ENCODE data around the gene KDM1B.

Gene KDM1B, protein sequence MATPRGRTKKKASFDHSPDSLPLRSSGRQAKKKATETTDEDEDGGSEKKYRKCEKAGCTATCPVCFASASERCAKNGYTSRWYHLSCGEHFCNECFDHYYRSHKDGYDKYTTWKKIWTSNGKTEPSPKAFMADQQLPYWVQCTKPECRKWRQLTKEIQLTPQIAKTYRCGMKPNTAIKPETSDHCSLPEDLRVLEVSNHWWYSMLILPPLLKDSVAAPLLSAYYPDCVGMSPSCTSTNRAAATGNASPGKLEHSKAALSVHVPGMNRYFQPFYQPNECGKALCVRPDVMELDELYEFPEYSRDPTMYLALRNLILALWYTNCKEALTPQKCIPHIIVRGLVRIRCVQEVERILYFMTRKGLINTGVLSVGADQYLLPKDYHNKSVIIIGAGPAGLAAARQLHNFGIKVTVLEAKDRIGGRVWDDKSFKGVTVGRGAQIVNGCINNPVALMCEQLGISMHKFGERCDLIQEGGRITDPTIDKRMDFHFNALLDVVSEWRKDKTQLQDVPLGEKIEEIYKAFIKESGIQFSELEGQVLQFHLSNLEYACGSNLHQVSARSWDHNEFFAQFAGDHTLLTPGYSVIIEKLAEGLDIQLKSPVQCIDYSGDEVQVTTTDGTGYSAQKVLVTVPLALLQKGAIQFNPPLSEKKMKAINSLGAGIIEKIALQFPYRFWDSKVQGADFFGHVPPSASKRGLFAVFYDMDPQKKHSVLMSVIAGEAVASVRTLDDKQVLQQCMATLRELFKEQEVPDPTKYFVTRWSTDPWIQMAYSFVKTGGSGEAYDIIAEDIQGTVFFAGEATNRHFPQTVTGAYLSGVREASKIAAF

GRCh38 chr6:18155150-18155863 lies at the start of gene KDM1B:
Gene KDM1B, plus strand, starts transcription at chr6:18155422. Its CDS starts 4,474 bp downstream, at chr6:18159896.
- DNase-seq: peak; percentile 98

DNA sequence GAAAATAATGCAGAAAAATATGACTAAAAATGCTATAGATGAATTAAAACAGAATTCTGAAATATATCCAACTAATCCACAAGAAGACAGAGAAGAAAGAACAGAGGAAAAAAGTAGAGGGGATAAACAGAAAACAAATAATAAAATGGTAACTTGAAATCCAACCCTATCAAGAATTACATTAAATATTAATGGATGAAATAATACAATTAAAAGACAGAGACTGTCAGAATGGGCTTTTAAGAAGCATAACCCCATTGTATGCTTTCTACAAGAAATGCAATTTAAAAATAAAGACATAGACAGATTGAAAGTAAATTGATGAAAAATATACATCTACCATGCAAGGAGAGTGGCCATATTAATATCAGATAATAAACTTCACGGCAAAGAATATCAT lies 48.2 kb upstream of the KDM1B start:
- DNase-seq: no peak

DNA sequence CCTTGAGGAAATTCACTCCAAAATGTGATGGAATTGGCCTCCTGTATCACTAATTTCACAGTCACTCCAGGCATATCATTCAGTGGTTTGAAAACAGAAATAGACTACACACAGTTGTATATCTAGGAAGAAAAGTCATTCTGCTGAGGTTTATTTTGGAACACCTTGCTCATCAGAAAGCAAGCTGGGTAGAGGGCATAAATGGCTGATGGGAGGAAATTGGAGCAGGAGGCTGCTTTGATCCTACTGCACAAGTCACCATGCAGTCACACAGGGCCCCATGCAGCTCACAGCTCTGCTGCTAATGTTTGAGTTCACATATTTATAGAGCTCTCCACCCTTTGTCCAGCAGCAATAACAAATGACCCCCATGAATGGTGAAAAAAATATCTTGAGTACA lies 45.1 kb upstream of the KDM1B start:
- DNase-seq: no peak

DNA sequence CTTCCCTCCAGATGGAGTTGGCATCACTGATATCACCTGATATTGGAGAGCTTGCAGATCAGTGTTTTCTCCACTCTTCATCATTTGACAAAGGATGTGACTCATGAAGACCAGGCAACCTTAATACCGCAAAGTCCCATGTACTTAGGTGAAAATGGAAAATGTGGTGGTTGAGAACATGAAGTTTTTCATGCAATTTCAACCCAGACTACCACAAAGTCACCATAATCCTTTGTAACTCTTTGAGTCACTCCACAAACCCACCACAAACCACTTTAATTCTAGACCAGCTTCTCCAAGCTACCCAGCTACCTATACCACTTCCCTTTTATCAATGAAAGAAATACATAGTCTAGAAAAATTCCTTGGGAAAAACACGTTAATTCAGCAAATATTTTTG lies 39.9 kb upstream of the KDM1B start:
- DNase-seq: no peak

- DNase-seq: no peak
Measured at GRCh38 chr6:18117136-18117535, 38.1 kb upstream of the KDM1B start.

DNA sequence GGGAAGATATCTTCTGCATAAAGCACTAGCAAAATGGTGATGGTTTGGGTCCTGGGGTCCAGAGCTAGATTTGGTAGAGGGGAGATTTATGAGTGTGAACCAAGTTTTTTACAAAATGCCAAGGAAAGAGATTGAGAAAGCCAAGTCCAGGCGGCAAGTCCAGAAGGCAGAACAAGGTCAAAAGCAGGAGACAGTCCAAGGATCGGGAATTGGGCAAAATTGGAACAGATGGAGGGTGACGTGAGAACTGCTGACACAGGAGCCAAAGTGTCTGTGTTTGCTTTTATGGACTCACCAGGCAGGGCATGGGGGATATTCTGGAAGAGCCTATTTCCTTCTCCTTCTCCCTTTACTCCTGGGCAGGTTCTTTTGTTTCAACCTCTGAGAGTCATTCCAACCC lies 36.9 kb upstream of the KDM1B start:
- DNase-seq: no peak

DNA sequence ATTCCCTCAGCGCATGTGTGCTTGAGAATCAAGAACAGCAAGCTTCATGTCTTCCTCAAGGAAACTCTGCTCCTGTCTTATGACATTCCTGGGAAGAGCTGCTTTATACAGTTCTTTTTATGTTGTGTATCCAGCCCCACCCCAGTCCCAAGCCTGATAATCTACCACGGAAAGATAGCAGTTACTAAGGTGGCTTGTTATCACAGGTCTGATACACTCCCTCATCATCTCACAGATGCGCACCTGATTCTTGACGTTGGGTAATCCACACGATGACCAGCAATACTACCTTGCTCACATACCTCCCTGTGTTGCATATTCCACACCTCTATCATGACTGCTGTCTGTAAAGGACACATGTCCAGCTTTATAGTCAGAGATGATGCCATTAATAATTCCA lies 36.0 kb upstream of the KDM1B start:
- DNase-seq: no peak

DNA sequence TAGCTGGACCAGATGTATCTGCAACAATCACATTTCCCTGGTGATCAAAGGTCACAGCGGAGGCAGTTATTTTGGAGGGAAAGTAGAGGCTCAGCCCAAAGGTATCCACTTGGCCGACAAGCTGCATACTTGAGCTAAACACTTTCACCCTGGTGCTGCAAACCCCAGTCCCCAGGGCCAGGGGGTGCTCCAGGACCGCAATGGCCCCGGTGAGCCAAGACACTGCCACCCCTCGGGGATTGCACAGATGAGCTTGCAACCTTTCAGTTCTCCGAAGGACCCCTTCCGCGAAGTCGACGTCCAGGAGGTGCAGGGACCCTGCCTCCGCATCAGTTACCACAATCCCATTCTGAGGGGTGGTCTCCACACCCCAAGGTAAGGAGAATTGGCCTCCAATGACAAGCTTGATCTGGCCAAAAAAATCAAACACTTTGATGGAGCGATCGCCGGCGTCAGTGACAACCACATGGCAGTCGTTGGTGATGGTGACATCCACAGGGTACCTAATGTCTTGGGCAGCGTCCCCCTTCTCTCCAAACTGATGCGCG lies 33.6 kb upstream of the KDM1B start:
- DNase-seq: no peak

DNA sequence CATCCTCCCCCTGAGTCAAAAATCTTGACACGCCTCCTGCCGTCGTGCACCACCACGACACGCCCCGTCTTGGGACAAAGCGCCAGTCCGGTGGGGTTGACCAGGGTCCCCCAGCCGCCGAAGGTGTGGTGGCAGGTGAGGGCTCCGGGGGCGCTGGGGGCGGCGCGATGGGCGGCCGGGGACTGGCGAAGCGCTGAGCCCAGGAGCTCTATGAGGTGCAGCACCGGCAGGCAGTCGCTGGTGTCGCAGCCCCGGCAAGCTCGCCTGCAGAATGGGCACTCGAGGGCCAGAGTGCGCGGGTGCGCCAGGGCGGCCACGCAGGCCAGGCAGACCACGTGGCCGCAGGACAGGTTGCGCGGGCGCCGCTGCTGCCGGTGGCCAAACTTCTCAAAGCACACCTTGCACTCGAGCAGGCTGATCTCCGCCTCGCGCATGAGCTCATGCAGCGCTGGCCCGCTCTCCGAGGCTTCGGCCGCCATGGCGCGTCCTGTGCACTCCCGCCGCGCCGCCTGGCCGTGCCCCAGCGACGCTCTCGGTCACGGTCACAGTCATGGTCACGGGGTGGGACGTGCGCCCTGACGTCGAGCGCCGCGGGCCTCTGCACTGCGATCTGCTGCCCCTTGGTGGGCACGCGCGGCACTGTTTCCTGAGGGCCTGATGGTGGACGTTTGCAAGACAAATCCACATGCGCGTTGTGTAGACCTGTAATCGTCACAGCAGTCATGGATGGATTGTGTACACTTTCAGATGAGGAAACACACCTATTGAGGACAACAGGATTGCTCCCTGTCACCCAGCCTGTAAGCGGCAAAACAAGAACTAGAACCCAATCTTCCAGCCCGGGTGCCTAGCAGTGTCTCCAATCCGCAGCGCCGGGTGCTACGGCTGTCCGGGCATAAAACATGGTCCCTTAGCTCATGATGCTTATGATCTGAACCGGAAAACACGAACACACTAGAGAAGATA lies 32.8 kb upstream of the KDM1B start, which contains the start of gene NHLRC1:
Gene NHLRC1 (minus strand): TSS at position 550 of the 966 bp plus-strand sequence. CDS start 71 bp downstream, at position 479.
- peak; percentile 71 for DNase-seq

- no peak for DNase-seq
Measured at GRCh38 chr6:18126121-18126520, 29.1 kb upstream of the KDM1B start.

DNA sequence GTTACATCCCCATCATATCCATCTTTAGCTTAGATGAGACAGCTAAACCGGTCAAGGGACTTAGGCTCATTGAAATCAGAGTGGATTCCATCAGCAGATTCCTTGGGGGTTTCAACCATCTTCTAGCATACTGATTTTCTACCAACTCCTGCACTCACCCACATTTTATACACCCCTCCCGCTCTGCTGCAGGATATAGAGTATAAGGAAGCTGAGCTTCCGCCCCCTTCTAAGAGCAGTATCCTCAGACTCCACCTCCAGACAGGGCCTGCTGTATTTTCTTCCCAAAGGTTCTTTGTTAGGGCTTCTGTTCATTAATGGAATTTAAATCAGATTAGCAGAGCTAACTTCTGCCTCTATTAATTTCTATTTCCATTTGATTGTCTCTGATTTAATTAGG lies 22.9 kb upstream of the KDM1B start:
- DNase-seq: no peak

DNA sequence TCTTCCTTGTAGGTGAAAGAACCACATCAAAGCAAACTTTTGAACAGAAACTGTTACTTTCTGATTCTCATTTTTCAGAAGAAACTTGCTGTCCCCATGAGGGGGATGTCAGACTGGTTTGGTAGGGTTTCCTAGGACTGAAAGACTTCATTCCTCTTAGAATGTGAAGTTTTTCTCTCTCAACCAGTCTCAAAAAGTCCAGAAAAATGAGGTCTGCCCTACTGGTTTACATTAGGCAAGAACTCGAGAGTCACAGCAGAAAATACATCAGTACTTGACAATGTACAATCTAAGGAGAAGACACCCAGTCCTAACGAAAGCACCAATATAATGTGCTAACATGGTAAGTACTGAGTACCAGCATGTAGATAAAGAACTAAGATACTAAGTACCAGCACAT lies 20.1 kb upstream of the KDM1B start:
- no peak for DNase-seq

GRCh38 chr6:18136260-18136659 lies 19.0 kb upstream of the KDM1B start:
- DNase-seq: no peak

GRCh38 chr6:18138906-18139305 lies 16.3 kb upstream of the KDM1B start:
- DNase-seq: no peak

DNA sequence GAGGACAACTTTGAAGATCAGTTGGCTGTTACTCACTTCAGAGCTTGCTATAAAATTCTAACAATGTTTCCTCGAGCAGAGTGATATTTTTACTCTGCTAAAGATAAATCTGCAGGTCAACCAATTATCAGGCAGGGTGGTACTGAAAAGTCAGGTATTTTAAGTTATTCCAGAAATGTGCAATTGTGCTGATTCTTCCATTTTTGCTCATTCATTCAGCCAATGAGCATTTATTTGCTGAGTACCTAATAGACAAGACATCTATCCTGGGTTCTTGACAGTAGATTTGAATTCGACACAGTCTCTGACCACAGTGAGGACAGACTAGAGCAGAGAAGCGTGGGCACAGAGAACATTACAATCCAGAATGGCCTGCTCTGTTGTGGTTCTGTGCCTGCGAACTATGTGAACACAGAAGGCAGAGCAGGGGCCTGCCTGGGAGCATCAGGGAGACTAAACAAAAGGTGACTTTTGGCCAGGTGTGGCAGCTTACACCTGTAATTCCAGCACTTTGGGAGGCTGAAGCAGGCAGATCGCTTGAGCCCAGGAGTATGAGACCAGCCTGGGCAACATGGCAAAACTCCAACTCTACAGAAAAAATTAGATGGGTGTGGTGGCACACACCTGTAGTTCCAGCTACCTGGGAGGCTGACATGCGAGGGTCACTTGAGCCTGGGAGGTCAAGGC lies 15.1 kb upstream of the KDM1B start:
- no peak for DNase-seq

- no peak for DNase-seq
Measured at GRCh38 chr6:18141805-18142590, 13.2 kb upstream of the KDM1B start.

- DNase-seq: no peak
Measured at GRCh38 chr6:18142591-18142861, 12.7 kb upstream of the KDM1B start.

DNA sequence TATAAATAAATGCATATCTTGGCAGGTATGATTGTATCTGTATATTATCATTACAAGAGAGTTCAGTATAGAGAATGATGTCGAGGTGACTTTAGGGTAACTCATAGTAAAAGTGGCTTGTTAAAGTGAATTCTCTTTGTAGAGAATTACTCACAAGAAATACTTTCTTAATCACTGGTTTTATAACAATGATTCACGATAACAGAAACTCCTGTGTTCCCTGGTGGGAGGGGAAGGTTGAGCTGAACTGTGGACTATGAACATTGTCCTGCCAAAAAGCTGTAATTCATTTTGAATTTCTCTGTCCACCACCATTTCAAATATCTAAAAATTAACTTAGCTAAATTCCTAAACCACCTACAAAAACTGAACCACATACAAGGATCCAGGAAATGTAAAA lies 8.1 kb upstream of the KDM1B start:
- DNase-seq: no peak

DNA sequence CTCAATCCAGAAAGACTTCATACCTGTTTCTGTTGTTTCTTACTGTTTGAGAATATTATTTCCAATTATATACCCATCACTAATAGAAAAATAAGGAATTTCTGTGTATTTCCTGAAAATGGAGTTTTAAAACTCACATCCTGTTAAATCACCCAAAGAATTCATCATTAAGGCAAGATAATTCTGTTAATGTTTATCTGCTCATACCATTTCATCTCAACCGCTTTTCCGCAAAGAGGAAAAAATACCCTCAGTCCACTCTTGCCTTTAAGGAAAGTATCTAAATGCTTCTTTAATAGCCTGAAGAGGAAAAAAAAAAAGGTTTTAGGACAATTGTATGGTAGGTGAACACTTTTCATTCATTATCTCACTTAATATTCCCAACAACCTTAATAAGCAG lies 7.6 kb upstream of the KDM1B start:
- no peak for DNase-seq

GRCh38 chr6:18148304-18149025 lies 6.8 kb upstream of the KDM1B start:
- no peak for DNase-seq
